Thoracic aorta endothelial cell (primary cell): ENCODE measurements around the gene PHF21A. TPM values are rescaled to one million over a fixed set of nuclear protein-coding genes. Genes with fewer than 3 reads are reported as not detected.

Source experiments
- total RNA-seq: library from RNA; depleted of rRNA; stranded (reverse); fragments of >200 nt; gene quantifications from 2 replicates; pipeline ENCODE4 v1.2.3, GENCODE V29; 2012

PHF21A gene
- total RNA-seq, result 18.1 and 23.5 TPM in 2 replicates

DNA sequence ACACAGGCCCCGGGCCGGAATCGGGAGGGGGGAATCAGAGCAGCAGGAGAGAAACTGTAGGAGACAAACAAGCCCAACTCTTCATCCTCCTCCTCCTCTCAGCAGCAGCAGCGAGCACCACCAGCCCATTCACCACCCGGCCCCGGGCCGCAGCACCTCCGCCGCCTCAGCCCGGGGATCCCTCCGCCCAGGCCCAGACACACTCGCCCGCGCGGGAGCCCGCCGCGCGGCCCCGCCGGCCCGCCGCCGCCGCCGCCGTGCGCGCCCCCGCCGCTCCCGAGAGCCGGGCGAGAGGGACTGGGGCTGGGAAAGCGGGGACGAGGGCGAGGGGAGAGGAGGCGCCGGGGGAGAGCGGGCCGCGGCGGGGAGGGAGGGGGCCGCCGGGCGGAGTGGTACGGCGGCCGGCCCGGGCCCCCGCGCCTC, at the start of gene PHF21A:
Gene PHF21A (minus strand): TSS at position 154 of the 423 bp plus-strand sequence. CDS start 37,235 bp downstream, outside the sequence.

DNA sequence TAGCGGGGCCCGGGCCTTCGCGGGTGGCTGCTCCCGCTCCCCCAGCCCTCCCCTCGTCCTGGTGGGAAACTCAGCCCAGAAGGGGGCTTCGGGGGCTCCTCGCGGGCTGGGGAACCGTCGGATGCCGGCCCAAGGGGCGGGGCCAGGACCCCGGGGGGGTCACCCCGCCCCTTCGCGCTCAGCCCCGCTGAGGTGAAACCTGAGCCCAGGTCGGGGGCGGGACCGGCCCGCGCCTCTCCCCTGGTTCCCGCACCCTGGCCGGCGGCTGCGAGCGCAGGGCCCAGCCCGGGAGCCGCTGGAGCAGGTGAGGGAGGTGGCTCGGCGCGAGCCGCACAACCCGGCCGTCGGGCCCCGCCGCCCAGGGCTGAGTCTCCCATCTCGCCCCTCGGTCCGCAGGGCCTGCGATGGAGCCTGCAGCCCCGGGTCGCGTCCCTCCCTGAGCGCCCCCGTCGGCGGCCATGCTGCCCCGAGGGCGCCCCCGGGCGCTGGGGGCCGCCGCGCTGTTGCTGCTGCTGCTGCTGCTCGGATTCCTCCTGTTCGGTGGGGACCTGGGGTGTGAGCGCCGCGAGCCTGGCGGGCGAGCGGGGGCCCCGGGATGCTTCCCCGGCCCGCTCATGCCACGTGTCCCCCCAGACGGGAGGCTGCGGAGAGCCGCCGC, 198.7 kb downstream of the PHF21A start, which contains the start of gene LARGE2:
Gene LARGE2 (plus strand): TSS at position 232 of the 658 bp plus-strand sequence. CDS start 227 bp downstream, at position 459.

DNA sequence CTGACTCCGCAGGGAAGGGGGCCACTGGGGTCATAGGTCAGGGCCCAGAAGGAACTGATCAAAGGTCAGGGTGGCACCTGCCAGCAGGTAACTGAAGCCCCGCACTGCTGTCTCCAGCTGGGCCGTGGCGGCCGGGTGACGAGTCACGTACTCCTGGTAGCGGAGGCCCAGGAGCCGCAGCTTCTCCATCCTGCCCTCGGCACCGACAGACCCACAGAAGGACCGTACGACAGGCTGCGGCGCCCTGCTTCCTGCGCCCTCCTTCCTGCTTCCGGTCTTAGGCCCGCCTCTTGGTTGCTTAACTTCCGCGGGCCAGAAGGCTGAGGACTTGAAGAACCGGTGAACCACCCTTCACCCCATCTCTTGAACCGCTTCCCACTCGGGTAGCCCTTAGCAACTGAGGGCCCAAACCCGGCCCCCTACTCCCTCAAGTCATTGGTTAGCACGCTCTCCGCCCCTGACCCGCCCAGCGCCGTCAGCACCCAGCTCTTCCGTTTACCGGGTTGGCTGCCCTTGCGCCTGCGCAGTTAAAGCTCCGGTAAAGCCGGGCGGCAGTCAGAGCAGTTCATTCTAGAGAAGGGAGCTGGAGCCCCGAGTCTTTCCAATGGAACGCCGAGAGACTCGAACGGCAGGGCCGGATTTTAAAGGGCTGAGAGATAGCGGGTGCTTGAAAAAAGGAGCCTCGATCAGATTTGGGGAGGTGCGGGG, 203.5 kb downstream of the PHF21A start, which contains the start of gene PEX16:
Gene PEX16 (minus strand): TSS at position 255 of the 708 bp plus-strand sequence. CDS start 66 bp downstream, at position 189.

DNA sequence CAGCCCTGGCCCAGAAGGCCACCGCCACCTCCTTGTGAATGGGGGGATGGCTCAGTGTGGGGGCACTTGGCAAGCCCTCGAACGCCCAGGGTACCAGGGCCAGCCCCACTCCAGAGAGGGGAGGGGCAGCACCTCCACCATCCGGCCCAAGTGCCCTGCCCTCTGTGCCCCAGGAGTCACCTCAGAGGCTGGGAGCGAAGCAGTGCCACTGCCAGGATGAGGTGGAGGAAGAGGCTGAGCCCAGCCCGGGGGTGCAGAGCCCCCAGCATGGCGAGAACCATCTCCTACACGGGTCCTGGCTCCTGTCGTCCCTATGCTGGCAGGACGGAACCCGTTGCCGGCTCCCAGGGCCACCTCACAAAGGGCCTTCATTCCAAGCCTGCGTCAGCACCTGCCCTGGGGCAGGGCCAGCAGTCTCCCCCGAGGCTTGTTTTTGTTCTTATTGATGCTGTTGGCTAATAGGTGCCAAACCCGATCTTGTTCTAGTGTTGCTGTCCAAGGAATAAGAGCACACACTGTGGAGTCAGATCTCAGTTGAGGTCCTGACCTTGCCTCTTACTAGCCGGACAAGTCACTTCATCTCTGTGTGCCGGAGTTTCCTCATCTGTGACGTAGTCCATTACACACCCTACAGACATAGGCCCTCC, 214.2 kb downstream of the PHF21A start, which contains the start of gene FREY1:
Gene FREY1 (minus strand): TSS at position 307 of the 647 bp plus-strand sequence. CDS start 26 bp downstream, at position 281.

DNA sequence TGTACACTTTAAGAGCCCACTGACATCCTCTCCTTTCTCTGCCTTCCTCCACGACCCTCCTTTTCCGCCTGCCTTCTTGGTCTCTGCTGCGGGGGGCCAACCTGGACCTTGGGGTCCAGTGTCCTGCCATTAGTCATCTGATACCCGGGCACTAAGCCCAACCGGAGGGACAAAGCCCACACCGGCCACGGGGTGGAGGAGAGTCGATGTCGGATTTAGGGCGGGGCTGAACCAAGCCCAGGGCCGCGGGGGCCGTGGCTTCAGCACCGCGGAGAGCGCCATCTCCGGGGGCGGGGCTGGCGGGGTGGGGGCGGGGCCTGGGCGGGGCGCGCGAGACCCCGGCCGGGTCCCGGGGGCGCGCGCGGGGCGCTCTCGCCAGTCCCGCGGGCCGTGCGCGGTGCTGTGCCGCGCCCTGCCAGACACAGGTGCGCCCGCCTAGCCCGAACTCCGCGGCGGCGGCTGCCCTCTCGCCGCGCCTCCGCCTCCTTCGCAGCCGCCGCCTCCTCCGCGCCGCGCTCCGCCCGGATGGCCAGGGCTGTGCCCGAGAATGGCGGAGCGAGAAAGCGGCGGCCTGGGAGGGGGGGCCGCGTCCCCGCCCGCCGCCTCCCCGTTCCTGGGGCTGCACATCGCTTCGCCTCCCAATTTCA, 235.9 kb downstream of the PHF21A start, which contains the start of gene MAPK8IP1:
Gene MAPK8IP1 (plus strand): TSS at position 378 of the 647 bp plus-strand sequence. CDS start 170 bp downstream, at position 548.

Other genes starting within 250 kb of the PHF21A start
- 3.5 and 6.1 TPM in 2 replicates for gene MAPK8IP1, start 235.8 kb downstream of the PHF21A start, total RNA-seq
- 0.43 and 0.93 TPM in 2 replicates for gene FREY1, start 214.2 kb downstream of the PHF21A start, total RNA-seq
- 21.0 and 21.3 TPM in 2 replicates for gene PEX16, start 203.6 kb downstream of the PHF21A start, total RNA-seq
- not detected in 2 replicates for gene LARGE2, start 198.8 kb downstream of the PHF21A start, total RNA-seq
- gene CREB3L1, start 156.2 kb upstream of the PHF21A start, total RNA-seq, result 1.2 and 2.4 TPM in 2 replicates
- 70.3 and 81.0 TPM in 2 replicates for gene DGKZ, start 226.0 kb upstream of the PHF21A start, total RNA-seq